ENCODE data around the gene PIGZ.

DNA sequence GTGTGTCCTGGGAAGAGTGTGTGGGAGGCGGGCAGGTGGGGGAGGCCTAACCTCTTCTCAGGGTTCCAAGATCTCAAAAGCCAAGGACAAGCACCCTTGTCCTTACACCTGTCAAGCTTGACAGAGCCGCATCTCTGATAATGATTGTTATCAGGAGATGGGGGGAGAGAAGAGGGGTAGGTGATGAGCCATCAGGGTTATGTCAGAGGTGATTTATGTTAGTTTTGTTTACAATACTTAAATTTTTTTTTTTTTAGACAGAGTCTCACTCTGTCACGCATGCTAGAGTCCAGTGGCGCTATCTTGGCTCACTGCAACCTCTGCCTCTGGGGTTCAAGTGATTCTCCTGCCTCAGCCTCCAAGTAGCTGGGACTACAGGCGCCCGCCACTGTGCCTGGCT, 18.9 kb downstream of the PIGZ start:
- TF ChIP-seq, protein P1, sequence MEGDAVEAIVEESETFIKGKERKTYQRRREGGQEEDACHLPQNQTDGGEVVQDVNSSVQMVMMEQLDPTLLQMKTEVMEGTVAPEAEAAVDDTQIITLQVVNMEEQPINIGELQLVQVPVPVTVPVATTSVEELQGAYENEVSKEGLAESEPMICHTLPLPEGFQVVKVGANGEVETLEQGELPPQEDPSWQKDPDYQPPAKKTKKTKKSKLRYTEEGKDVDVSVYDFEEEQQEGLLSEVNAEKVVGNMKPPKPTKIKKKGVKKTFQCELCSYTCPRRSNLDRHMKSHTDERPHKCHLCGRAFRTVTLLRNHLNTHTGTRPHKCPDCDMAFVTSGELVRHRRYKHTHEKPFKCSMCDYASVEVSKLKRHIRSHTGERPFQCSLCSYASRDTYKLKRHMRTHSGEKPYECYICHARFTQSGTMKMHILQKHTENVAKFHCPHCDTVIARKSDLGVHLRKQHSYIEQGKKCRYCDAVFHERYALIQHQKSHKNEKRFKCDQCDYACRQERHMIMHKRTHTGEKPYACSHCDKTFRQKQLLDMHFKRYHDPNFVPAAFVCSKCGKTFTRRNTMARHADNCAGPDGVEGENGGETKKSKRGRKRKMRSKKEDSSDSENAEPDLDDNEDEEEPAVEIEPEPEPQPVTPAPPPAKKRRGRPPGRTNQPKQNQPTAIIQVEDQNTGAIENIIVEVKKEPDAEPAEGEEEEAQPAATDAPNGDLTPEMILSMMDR (IDR thresholded peaks at IDR 0.05; ENCODE audit: low read depth, low read length) = no peak
- no peak for TF ChIP-seq EZH2phosphoT487 (IDR thresholded peaks at IDR 0.05; ENCODE audit: low read depth)

All from OCI-LY3 (cell line).